Ovary (tissue), 9 donors: ENCODE measurements around the gene EXOC6B. TPM values are rescaled to one million over a fixed set of nuclear protein-coding genes. Genes with fewer than 3 reads are reported as not detected.

Source experiments
- DNase-seq, 5 donors: peaks; one replicate each; pipeline ENCODE4 v3.0.0-alpha.2; 2019 to 2020
- H3K27ac ChIP-seq, 2 donors: fragments of 200-600 bp; one replicate each; pipeline versions ENCODE4 v1.5.1 to v1.8.0; 2019 to 2022
- H3K27me3 ChIP-seq: fragments of 200-600 bp; one replicate; pipeline ENCODE4 v1.8.0; 2022
- H3K36me3 ChIP-seq: fragments of 200-600 bp; sonication (generic); one replicate; pipeline ENCODE4 v1.5.1; 2019
- H3K4me1 ChIP-seq: one replicate; pipeline ENCODE4 v1.8.1; 2013; ENCODE audit warnings: mild to moderate bottlenecking, moderate library complexity; ENCODE audit not compliant: insufficient read depth
- H3K4me3 ChIP-seq: fragments of 200-600 bp; sonication (generic); one replicate; pipeline ENCODE4 v1.5.1; 2017
- H3K9me3 ChIP-seq, 2 donors: fragments of 200-600 bp in 1 of 2; sonication (generic) in 1 of 2; one replicate each; pipeline versions ENCODE4 v1.5.1 to v1.8.1; 2013 to 2019; ENCODE audit warnings: mild to moderate bottlenecking in 1 of 2, moderate library complexity in 1 of 2
- EP300 ChIP-seq: sonication (generic); formaldehyde crosslinking; IDR thresholded peaks from one replicate; pipeline ENCODE4 v1.6.1; 2017; ENCODE audit warnings: antibody characterized with exemption
- POLR2A ChIP-seq: fragments of 450-650 bp; IDR thresholded peaks from one replicate; pipeline ENCODE4 v1.6.1; 2017; ENCODE audit warnings: antibody characterized with exemption, mild to moderate bottlenecking, moderate library complexity
- WGBS, 3 donors: extraction: QIAGEN DNeasy Blood & Tissue Kit in 1 of 3; methylation state at CpG; one replicate each; pipeline versions ENCODE4 v1.1.5 to v1.1.7; 2013 to 2017; 5-methylcytosine and 5-hydroxymethylcytosine counted together
- intact Hi-C, 4 donors: fragments of 100-400 bp; cut with DNase I; formaldehyde crosslinking; loops; one replicate each; pipeline versions ENCODE4 v1.11.0 to v1.15.1; 2022 to 2023
- polyA plus RNA-seq, 2 donors: library from polyadenylated mRNA; stranded (reverse); fragments of 200-250 nt in 1 of 2; fragments of 350-450 nt in 1 of 2; fragmentation: Illumina TruSeq in 1 of 2; extraction: RNeasy Lipid Tissue Mini Kit (QIAGEN cat#74804) in 1 of 2; gene quantifications; one replicate each; pipeline ENCODE4 v1.2.3, GENCODE V29; 2013 to 2014
- total RNA-seq, 7 donors: library from RNA; depleted of rRNA in 2 of 7; stranded (reverse); fragments of >200 nt in 2 of 7; fragmentation: NEBNext Ultra II Directional in 3 of 7; extraction: Animal tissue kit (Norgen Biotek cat#: 25700) in 3 of 7; gene quantifications; one replicate each; pipeline versions ENCODE4 v1.1.0 to v1.2.4, GENCODE V29; 2016 to 2023
- TF ChIP-seq, protein P1 (sequence below), 3 donors: fragments of 450-650 bp in 2 of 3; fragments of 200-600 bp in 1 of 3; IDR thresholded peaks; one replicate each; pipeline versions ENCODE4 v1.5.1 to v1.8.0; 2016 to 2022; ENCODE audit warnings: antibody characterized with exemption in 3 of 3, mild to moderate bottlenecking in 1 of 3
- donor health status: DM: no; HTN: no; CAD: no; lungs with moderate emphysema.
- donor health status: DM: no; HTN: no; CAD: no.
- donor health status: Bipolar disorder and iron deficiency.
- donor health status: DM: yes; HTN: yes; CAD: no.
- donor health status: DM: no; HTN: no; CAD: no.
- donor health status: DM: yes; HTN: yes; CAD: no.

The EXOC6B gene
- total and polyA plus RNA-seq, 9 donors: 11.9 to 84.9 (median 57.8) TPM

GRCh38 chr2:72211777-72212485 lies 613.9 kb downstream of the EXOC6B start:
- DNase-seq: no peak
- TF ChIP-seq, protein P1, sequence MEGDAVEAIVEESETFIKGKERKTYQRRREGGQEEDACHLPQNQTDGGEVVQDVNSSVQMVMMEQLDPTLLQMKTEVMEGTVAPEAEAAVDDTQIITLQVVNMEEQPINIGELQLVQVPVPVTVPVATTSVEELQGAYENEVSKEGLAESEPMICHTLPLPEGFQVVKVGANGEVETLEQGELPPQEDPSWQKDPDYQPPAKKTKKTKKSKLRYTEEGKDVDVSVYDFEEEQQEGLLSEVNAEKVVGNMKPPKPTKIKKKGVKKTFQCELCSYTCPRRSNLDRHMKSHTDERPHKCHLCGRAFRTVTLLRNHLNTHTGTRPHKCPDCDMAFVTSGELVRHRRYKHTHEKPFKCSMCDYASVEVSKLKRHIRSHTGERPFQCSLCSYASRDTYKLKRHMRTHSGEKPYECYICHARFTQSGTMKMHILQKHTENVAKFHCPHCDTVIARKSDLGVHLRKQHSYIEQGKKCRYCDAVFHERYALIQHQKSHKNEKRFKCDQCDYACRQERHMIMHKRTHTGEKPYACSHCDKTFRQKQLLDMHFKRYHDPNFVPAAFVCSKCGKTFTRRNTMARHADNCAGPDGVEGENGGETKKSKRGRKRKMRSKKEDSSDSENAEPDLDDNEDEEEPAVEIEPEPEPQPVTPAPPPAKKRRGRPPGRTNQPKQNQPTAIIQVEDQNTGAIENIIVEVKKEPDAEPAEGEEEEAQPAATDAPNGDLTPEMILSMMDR (IDR thresholded peaks at IDR 0.05): no peak
- TF ChIP-seq POLR2A (no peak), EP300 (no peak)
- H3K27me3 ChIP-seq: no peaks in the 10 kb centered on the region
- H3K27ac ChIP-seq: no peak overlapping the region
- H3K4me1 ChIP-seq: peaks cover 3% of the 10 kb centered on the region
- H3K9me3 ChIP-seq: no peaks in the 10 kb centered on the region
- 79 to 85% (median 83%) methylated on average over 2 of the region's 2 CpGs for WGBS, 3 donors
- intact Hi-C loops: no loop called here
- H3K36me3 ChIP-seq: no peaks in the 10 kb centered on the region
- no peak overlapping the region for H3K4me3 ChIP-seq

DNA sequence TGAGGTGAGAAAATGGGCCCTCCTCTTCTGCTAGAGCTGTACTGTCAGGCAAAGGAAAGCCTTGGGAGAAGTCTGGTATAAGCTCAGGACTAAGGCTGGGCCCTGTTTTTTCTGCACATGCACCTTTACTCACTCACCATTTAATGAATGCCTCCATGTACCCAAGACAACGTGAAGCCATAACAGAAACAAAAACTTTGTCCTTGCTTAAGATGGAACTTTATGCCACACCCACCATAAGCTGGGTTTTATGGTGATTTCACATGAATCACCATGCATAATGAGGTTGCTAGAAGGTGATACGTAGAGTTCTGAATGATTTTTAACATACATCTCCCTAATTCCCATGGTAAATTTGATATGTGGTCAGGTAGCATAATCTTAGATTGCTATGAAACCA lies 614.5 kb downstream of the EXOC6B start:
- intact Hi-C loops: no loop called here

GRCh38 chr2:72210470-72210869 lies 615.4 kb downstream of the EXOC6B start:
- WGBS, 3 donors: 51 to 66% (median 66%) methylated on average over 2 of the region's 2 CpGs
- no peak for DNase-seq
- Histone ChIP-seq H3K27me3 (no peaks in the 10 kb centered on the region), H3K36me3 (no peaks in the 10 kb centered on the region), H3K4me3 (no peak overlapping the region), H3K9me3 (no peaks in the 10 kb centered on the region), H3K27ac (no peak overlapping the region), H3K4me1 (peaks cover 4% of the 10 kb centered on the region)
- TF ChIP-seq POLR2A: no peak
- TF ChIP-seq, protein P1 (IDR thresholded peaks at IDR 0.05): no peak
- no peak for TF ChIP-seq EP300
- intact Hi-C loops: no loop called here

More for the DNA sequence above, 614.5 kb downstream of the EXOC6B start:
- Histone ChIP-seq H3K27ac (no peak overlapping the region), H3K9me3 (no peaks in the 10 kb centered on the region), H3K36me3 (no peaks in the 10 kb centered on the region), H3K4me3 (no peak overlapping the region), H3K4me1 (peaks cover 3% of the 10 kb centered on the region), H3K27me3 (no peaks in the 10 kb centered on the region)
- no peak for DNase-seq
- 87 to 90% (median 88%) methylated on average over 2 of the region's 2 CpGs for WGBS, 3 donors
- TF ChIP-seq, protein P1 (IDR thresholded peaks at IDR 0.05): no peak
- TF ChIP-seq EP300 (no peak), POLR2A (no peak)

- 97 to 100% (median 97%) methylated on average over 1 of the region's 1 CpG for WGBS, 3 donors
- H3K27me3 ChIP-seq: no peaks in the 10 kb centered on the region
- no peak for TF ChIP-seq POLR2A
- TF ChIP-seq, protein P1 (IDR thresholded peaks at IDR 0.05): no peak
- TF ChIP-seq EP300: no peak
- peaks cover 15% of the 10 kb centered on the region for H3K4me1 ChIP-seq
- no peaks in the 10 kb centered on the region for H3K36me3 ChIP-seq
- intact Hi-C loops: no loop called here
- no peak for DNase-seq
- no peak overlapping the region for H3K4me3 ChIP-seq
- no peak overlapping the region for H3K27ac ChIP-seq
- H3K9me3 ChIP-seq: no peaks in the 10 kb centered on the region
Measured at GRCh38 chr2:72208225-72208624, 617.6 kb downstream of the EXOC6B start.
